ENCODE data around the gene SLC12A8. TPM values are rescaled to one million over a fixed set of nuclear protein-coding genes. Genes with fewer than 3 reads are reported as not detected.

Gene SLC12A8
- total and polyA plus RNA-seq, 9 of the 15 experiments (the other 6 are each of a cell fraction or from before 2014, with no cell fraction given): 0.04 to 0.33 (median 0.09) TPM; not detected in 4

DNA sequence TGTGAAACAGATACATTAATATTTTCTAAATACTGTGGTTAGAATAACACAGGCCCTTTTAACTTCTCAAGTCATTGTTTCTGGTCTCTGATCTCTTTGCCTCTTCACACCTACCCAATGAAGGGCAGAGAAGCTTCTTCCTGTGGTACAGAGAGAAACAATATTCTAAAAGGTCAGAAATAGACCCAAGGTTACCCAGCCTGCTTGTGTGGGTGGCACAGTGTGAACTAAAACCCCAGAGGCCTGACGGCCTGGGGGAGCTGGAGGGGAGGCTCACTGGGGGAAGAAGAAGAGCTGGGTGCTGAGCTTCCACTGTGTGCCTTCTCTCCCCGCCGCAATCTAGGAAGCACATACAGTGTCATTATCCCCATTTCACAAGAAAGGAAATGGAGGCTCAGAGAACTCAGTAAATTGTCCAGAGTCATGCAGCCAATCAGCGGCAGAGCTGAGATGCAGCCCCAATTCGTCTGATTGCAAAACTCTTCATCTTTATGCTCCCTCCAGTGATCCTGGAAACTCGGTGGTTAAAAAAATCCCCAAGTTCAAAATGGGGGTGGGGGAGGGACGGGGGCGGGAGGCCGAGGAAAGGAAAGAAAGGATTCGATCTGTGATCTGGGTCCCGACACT lies 92.7 kb downstream of the SLC12A8 start:
- DNase-seq (ENCODE audit: extremely low read depth in 1 of 4, low spot score in 3 of 4) (no peak), FAIRE-seq (no peak), ATAC-seq (no peak)
- Histone ChIP-seq H3K27ac (ENCODE audit: extremely low read depth, low read depth, low read length) (no peak overlapping the region), H3K4me1 (replicated peaks in 1 of 2; ENCODE audit: control insufficient read depth in 2 of 2, insufficient read depth in 2 of 2, low read length in 2 of 2) (no peaks in the 10 kb centered on the region; a peak in 1 of 5 replicates), H3K27me3 (ENCODE audit: control insufficient read depth in 2 of 2, insufficient read depth in 2 of 2, low read length in 2 of 2) (peaks cover 3 to 30% of the 10 kb centered on the region in 2 experiments; a peak in 3 of 5 replicates), H2AFZ (ENCODE audit: low read depth, low read length) (no peak overlapping the region), H3K36me3 (ENCODE audit: control insufficient read depth, insufficient read depth, low read length) (no peaks in the 10 kb centered on the region), H3K4me3 (no peak overlapping the region), H3K79me2 (ENCODE audit: control insufficient read depth, insufficient read depth, low read length) (no peaks in the 10 kb centered on the region), H3K9ac (ENCODE audit: insufficient read depth in 1 of 2, low read depth in 2 of 2, low read length in 2 of 2) (no peak overlapping the region), H3K9me3 (replicated peaks; ENCODE audit: control insufficient read depth, insufficient read depth, low read depth, low read length) (no peaks in the 10 kb centered on the region), H3K9me1 (ENCODE audit: control insufficient read depth, insufficient read depth, low read length) (no peaks in the 10 kb centered on the region), H3K4me2 (ENCODE audit: insufficient read depth, low read length) (no peak overlapping the region), H4K20me1 (replicated peaks; ENCODE audit: control insufficient read depth, insufficient read depth, low read length) (no peaks in the 10 kb centered on the region)
- in situ Hi-C loops (cut with MboI) (no loop called here), intact Hi-C loops (cut with micrococcal nuclease) (no loop called here)
- WGBS (ENCODE audit: insufficient coverage, low coverage, missing lambda C conversion rate): 8% methylated on average over 4 of the region's 11 CpGs
- CTCF ChIA-PET (ENCODE audit: low intra/inter-chr PET ratio): no interaction called here
- POLR2A ChIA-PET: interaction anchor here (2.3 kb wide), 1 partner anchor 12 kb away, joined by 7 read pairs; no protein-coding TSS in a partner anchor
- no TSS peak for BruUV-seq (replicated peaks)
- TF ChIP-seq, protein P1, sequence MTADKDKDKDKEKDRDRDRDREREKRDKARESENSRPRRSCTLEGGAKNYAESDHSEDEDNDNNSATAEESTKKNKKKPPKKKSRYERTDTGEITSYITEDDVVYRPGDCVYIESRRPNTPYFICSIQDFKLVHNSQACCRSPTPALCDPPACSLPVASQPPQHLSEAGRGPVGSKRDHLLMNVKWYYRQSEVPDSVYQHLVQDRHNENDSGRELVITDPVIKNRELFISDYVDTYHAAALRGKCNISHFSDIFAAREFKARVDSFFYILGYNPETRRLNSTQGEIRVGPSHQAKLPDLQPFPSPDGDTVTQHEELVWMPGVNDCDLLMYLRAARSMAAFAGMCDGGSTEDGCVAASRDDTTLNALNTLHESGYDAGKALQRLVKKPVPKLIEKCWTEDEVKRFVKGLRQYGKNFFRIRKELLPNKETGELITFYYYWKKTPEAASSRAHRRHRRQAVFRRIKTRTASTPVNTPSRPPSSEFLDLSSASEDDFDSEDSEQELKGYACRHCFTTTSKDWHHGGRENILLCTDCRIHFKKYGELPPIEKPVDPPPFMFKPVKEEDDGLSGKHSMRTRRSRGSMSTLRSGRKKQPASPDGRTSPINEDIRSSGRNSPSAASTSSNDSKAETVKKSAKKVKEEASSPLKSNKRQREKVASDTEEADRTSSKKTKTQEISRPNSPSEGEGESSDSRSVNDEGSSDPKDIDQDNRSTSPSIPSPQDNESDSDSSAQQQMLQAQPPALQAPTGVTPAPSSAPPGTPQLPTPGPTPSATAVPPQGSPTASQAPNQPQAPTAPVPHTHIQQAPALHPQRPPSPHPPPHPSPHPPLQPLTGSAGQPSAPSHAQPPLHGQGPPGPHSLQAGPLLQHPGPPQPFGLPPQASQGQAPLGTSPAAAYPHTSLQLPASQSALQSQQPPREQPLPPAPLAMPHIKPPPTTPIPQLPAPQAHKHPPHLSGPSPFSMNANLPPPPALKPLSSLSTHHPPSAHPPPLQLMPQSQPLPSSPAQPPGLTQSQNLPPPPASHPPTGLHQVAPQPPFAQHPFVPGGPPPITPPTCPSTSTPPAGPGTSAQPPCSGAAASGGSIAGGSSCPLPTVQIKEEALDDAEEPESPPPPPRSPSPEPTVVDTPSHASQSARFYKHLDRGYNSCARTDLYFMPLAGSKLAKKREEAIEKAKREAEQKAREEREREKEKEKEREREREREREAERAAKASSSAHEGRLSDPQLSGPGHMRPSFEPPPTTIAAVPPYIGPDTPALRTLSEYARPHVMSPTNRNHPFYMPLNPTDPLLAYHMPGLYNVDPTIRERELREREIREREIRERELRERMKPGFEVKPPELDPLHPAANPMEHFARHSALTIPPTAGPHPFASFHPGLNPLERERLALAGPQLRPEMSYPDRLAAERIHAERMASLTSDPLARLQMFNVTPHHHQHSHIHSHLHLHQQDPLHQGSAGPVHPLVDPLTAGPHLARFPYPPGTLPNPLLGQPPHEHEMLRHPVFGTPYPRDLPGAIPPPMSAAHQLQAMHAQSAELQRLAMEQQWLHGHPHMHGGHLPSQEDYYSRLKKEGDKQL (CRISPR knock-in tag; IDR thresholded peaks at IDR 0.05; ENCODE audit: borderline replicate concordance): no peak
- no peak for TF ChIP-seq LEF1 (IDR thresholded peaks at IDR 0.05)
- TF ChIP-seq POLR2B (IDR thresholded peaks at IDR 0.05; ENCODE audit: low read depth, partially characterized antibody): no peak
- TF ChIP-seq CREM (IDR thresholded peaks at IDR 0.05; ENCODE audit: low read depth): no peak
- TF ChIP-seq, protein P2, sequence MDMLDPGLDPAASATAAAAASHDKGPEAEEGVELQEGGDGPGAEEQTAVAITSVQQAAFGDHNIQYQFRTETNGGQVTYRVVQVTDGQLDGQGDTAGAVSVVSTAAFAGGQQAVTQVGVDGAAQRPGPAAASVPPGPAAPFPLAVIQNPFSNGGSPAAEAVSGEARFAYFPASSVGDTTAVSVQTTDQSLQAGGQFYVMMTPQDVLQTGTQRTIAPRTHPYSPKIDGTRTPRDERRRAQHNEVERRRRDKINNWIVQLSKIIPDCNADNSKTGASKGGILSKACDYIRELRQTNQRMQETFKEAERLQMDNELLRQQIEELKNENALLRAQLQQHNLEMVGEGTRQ (CRISPR knock-in tag; IDR thresholded peaks at IDR 0.05): no peak
- no peak for TF ChIP-seq HLTF (IDR thresholded peaks at IDR 0.05)
- TF ChIP-seq ZNF184 (CRISPR knock-in tag; IDR thresholded peaks at IDR 0.05): no peak
- TF ChIP-seq SREBF2 (CRISPR knock-in tag; IDR thresholded peaks at IDR 0.05): no peak
- TF ChIP-seq, protein P3, sequence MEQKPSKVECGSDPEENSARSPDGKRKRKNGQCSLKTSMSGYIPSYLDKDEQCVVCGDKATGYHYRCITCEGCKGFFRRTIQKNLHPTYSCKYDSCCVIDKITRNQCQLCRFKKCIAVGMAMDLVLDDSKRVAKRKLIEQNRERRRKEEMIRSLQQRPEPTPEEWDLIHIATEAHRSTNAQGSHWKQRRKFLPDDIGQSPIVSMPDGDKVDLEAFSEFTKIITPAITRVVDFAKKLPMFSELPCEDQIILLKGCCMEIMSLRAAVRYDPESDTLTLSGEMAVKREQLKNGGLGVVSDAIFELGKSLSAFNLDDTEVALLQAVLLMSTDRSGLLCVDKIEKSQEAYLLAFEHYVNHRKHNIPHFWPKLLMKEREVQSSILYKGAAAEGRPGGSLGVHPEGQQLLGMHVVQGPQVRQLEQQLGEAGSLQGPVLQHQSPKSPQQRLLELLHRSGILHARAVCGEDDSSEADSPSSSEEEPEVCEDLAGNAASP (IDR thresholded peaks at IDR 0.05): no peak
- TF ChIP-seq ZNF584 (CRISPR knock-in tag; IDR thresholded peaks at IDR 0.05; ENCODE audit: low read depth): no peak
- TF ChIP-seq, protein P4, sequence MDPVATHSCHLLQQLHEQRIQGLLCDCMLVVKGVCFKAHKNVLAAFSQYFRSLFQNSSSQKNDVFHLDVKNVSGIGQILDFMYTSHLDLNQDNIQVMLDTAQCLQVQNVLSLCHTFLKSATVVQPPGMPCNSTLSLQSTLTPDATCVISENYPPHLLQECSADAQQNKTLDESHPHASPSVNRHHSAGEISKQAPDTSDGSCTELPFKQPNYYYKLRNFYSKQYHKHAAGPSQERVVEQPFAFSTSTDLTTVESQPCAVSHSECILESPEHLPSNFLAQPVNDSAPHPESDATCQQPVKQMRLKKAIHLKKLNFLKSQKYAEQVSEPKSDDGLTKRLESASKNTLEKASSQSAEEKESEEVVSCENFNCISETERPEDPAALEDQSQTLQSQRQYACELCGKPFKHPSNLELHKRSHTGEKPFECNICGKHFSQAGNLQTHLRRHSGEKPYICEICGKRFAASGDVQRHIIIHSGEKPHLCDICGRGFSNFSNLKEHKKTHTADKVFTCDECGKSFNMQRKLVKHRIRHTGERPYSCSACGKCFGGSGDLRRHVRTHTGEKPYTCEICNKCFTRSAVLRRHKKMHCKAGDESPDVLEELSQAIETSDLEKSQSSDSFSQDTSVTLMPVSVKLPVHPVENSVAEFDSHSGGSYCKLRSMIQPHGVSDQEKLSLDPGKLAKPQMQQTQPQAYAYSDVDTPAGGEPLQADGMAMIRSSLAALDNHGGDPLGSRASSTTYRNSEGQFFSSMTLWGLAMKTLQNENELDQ (CRISPR knock-in tag; IDR thresholded peaks at IDR 0.05; ENCODE audit: borderline replicate concordance): no peak
- TF ChIP-seq POLR2AphosphoS2 (IDR thresholded peaks at IDR 0.05; ENCODE audit: low read length): no peak
- TF ChIP-seq ZNF384 (IDR thresholded peaks at IDR 0.05; ENCODE audit: low read depth, low read length): no peak
